AG04449 (cell line): ENCODE data around the gene SHOC1.

Experiments
- CTCF ChIA-PET: fragments of 350-600 bp; formaldehyde crosslinking; extraction: SDS; loops from one replicate; lab custom pipeline; 2021; ENCODE audit warnings: antibody characterized with exemption; lab: Yijun Ruan, JAX
- POLR2A ChIA-PET: fragments of 400-600, 350-600 bp; formaldehyde crosslinking; extraction: SDS; loops from one replicate; lab custom pipeline; 2020; ENCODE audit warnings: antibody characterized with exemption, inconsistent platforms; lab: Yijun Ruan, JAX
- DNase-seq: peaks from one replicate; pipeline ENCODE4 v3.0.0-alpha.2; 2010; ENCODE audit warnings: low read depth, low spot score
- H3K4me3 ChIP-seq: 2 replicates; pipeline ENCODE4 v1.5.1; 2011; ENCODE audit warnings: low read depth, mild to moderate bottlenecking, control low read depth, low read length
- CTCF ChIP-seq: IDR thresholded peaks from one replicate; pipeline ENCODE4 v1.5.1; 2011; ENCODE audit warnings: mild to moderate bottlenecking, moderate library complexity, low read length, control low read depth, inconsistent platforms; ENCODE audit not compliant: insufficient read depth; ENCODE audit errors: missing control alignments

SHOC1 gene

GRCh38 chr9:111807197-111807596 lies 12.5 kb upstream of the SHOC1 start:
- no peak for TF ChIP-seq CTCF
- POLR2A ChIA-PET = no interaction called here
- no peak overlapping the region for H3K4me3 ChIP-seq
- CTCF ChIA-PET = no interaction called here
- DNase-seq = no peak

- ChIA-PET CTCF (interaction anchor here (1.2 kb wide), 1 partner anchor 40 kb away, joined by 4 read pairs; no protein-coding TSS in a partner anchor), POLR2A (no interaction called here)
- H3K4me3 ChIP-seq = no peak overlapping the region
- DNase-seq = no peak
- TF ChIP-seq CTCF = no peak
Measured at GRCh38 chr9:111806259-111806658, 11.5 kb upstream of the SHOC1 start.

- no peak overlapping the region for H3K4me3 ChIP-seq
- CTCF ChIA-PET = interaction anchor here (1.2 kb wide), 1 partner anchor 41 kb away, joined by 4 read pairs; no protein-coding TSS in a partner anchor
- DNase-seq = no peak
- POLR2A ChIA-PET = no interaction called here
- TF ChIP-seq CTCF = no peak
Measured at GRCh38 chr9:111805830-111806241, 11.1 kb upstream of the SHOC1 start.

GRCh38 chr9:111805262-111805661 lies 10.5 kb upstream of the SHOC1 start:
- POLR2A ChIA-PET = no interaction called here
- DNase-seq = no peak
- no peak overlapping the region for H3K4me3 ChIP-seq
- TF ChIP-seq CTCF = no peak
- CTCF ChIA-PET = no interaction called here

- ChIA-PET POLR2A (no interaction called here), CTCF (no interaction called here)
Measured at GRCh38 chr9:111804636-111805035, 9.9 kb upstream of the SHOC1 start.

GRCh38 chr9:111803924-111804323 lies 9.2 kb upstream of the SHOC1 start:
- DNase-seq = no peak
- no peak for TF ChIP-seq CTCF
- POLR2A ChIA-PET = no interaction called here
- H3K4me3 ChIP-seq = no peak overlapping the region
- CTCF ChIA-PET = no interaction called here

More at GRCh38 chr9:111804636-111805035, 9.9 kb upstream of the SHOC1 start:
- no peak for TF ChIP-seq CTCF
- no peak for DNase-seq
- H3K4me3 ChIP-seq = no peak overlapping the region
